Mesothelial cell of epicardium (in vitro differentiated cells): ENCODE results near the gene LTBP3. TPM values are rescaled to one million over a fixed set of nuclear protein-coding genes. Genes with fewer than 3 reads are reported as not detected.

ENCODE experiments used
- DNase-seq, 2 experiments: peaks; one replicate each; pipeline ENCODE4 v3.0.0; 2021; ENCODE audit warnings: low spot score in 2 of 2; ENCODE audit not compliant: unreplicated experiment in 2 of 2
- H3K27ac Mint-ChIP-seq: 2 replicates; pipeline ENCODE4 v1.8.0; 2021; ENCODE audit warnings: mixed read lengths
- H3K27me3 Mint-ChIP-seq: 2 replicates; pipeline ENCODE4 v1.8.0; 2021; ENCODE audit warnings: low read depth, mixed read lengths
- H3K36me3 Mint-ChIP-seq: 2 replicates; pipeline ENCODE4 v1.8.0; 2021; ENCODE audit warnings: mixed read lengths
- H3K4me1 Mint-ChIP-seq: 2 replicates; pipeline ENCODE4 v1.8.0; 2021; ENCODE audit warnings: mixed read lengths
- H3K4me3 Mint-ChIP-seq: 2 replicates; pipeline ENCODE4 v1.8.0; 2021; ENCODE audit warnings: mild to moderate bottlenecking, moderate library complexity, mixed read lengths
- H3K9me3 Mint-ChIP-seq: 2 replicates; pipeline ENCODE4 v1.8.0; 2021; ENCODE audit warnings: mixed read lengths
- CTCF ChIP-seq: fragments of 200-600 bp; sonication (generic); IDR thresholded peaks from one replicate; pipeline ENCODE4 v1.5.0; 2021; ENCODE audit warnings: antibody characterized with exemption; ENCODE audit not compliant: unreplicated experiment
- total RNA-seq: library from RNA; stranded (reverse); gene quantifications from 3 replicates; pipeline ENCODE4 v1.2.1, GENCODE V29; 2021

The LTBP3 gene
- total RNA-seq, 1 donor from 2014 or later, result 333 TPM

DNA sequence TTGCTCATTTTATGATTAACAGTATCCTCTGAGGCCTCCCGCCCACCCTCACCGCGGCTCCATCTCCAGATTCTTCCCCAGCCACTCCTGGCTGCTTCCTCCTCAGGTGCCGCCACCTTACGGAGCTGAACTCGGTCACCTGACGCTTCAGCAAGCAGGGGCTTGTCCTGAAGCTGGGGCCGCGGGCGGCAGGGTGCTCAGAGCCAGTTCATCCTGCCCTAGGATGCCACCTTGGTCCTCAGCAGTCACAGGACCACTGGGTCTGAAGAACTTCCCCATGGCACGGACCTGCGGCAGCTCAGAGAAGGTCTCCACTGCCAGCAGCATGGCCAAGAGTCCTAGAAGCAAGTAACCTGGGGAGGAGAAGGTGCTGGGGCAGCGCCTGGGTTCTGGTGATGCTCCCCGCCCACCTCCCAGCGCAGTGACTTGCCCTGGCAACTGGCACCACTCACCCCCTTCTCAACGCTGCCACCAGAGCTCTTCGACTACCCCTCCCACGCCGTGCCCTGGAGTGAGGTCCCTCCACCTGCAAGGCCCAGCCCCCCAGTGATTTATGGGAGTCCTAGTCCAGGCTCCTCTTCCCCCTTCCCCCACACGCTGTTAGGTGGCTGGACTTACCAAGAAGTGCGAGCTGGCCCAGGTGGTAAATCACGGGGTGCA, 34.8 kb upstream of the LTBP3 start:
- H3K4me3 Mint-ChIP-seq, result peak overlapping the region; percentile 51

GRCh38 chr11:65591939-65592857, 34.0 kb upstream of the LTBP3 start:
- TF ChIP-seq CTCF, result peak; percentile 23
- H3K36me3 Mint-ChIP-seq, result peaks cover 4% of the 10 kb centered on the region
- no peak for DNase-seq
- H3K4me3 Mint-ChIP-seq, result peak overlapping the region; percentile 51
- H3K27ac Mint-ChIP-seq, result no peak overlapping the region
- H3K27me3 Mint-ChIP-seq, result peaks cover 22% of the 10 kb centered on the region
- H3K4me1 Mint-ChIP-seq, result peaks cover 14% of the 10 kb centered on the region
- H3K9me3 Mint-ChIP-seq, result no peaks in the 10 kb centered on the region

More for the DNA sequence above, 34.8 kb upstream of the LTBP3 start:
- Mint-ChIP-seq H3K36me3 (peaks cover 7% of the 10 kb centered on the region), H3K27ac (no peak overlapping the region), H3K9me3 (no peaks in the 10 kb centered on the region), H3K27me3 (peaks cover 22% of the 10 kb centered on the region), H3K4me1 (peaks cover 14% of the 10 kb centered on the region)
- no peak for TF ChIP-seq CTCF
- DNase-seq, result no peak

GRCh38 chr11:65590240-65590738, 32.1 kb upstream of the LTBP3 start:
- H3K9me3 Mint-ChIP-seq, result no peaks in the 10 kb centered on the region
- peaks cover 4% of the 10 kb centered on the region for H3K36me3 Mint-ChIP-seq
- H3K27me3 Mint-ChIP-seq, result peaks cover 22% of the 10 kb centered on the region

DNA sequence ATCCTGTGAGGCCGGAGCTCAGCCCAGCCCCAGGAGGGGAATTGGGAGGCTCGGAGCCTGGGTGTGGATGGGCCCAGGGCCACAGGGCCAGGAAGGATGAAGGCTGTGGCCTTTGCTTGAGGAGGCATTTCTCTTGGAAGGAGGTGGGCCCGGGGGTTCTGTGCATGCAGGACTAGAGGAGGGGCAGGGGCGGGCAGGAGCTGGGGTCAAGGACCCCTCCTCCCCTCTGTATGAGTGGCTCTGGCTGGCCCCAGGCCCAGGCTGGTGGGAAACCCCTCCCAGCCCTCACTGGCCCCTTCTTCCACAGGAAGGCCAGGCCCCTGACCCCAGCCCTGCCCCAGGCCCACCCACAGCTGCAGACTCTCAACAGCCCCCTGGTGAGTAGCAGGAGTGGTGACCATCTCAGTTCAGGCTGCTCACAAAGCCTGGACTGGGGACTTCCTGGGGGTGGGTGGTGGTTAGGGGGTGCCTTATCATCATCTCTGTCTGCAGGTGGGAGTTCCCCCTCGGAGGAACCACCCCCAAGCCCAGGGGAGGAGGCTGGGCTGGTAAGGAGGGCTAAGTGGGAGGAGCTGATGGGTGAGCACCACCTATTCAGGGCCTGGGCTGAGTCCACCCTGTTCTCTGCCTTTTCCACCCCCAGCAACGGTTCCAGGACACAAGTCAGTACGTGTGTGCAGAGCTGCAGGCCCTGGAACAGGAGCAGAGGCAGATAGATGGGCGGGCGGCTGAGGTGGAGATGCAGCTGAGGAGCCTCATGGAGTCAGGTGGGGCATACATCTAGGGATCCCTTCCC, 31.5 kb upstream of the LTBP3 start:
- Mint-ChIP-seq H3K4me3 (no peak overlapping the region), H3K27me3 (peaks cover 22% of the 10 kb centered on the region)
- no peak for TF ChIP-seq CTCF

More at GRCh38 chr11:65590240-65590738, 32.1 kb upstream of the LTBP3 start:
- H3K4me1 Mint-ChIP-seq, result peaks cover 14% of the 10 kb centered on the region
- no peak for TF ChIP-seq CTCF
- H3K27ac Mint-ChIP-seq, result no peak overlapping the region
- no peak for DNase-seq
- H3K4me3 Mint-ChIP-seq, result no peak overlapping the region

More for the DNA sequence above, 31.5 kb upstream of the LTBP3 start:
- DNase-seq, result no peak
- Mint-ChIP-seq H3K36me3 (peaks cover 4% of the 10 kb centered on the region), H3K4me1 (peaks cover 14% of the 10 kb centered on the region), H3K9me3 (no peaks in the 10 kb centered on the region), H3K27ac (no peak overlapping the region)
